HEK293 (cell line): Measurements from ENCODE around the gene FBL.

Experiments used
- CTCF ChIA-PET: fragments of 350-600 bp; formaldehyde crosslinking; extraction: SDS; loops from one replicate; lab custom pipeline; 2021; ENCODE audit warnings: antibody characterized with exemption; lab: Yijun Ruan, JAX
- POLR2A ChIA-PET: fragments of 300-600 bp; formaldehyde crosslinking; extraction: SDS; loops from one replicate; lab custom pipeline; 2020; ENCODE audit warnings: antibody characterized with exemption, inconsistent platforms; lab: Yijun Ruan, JAX
- H3K27ac ChIP-seq: fragments of 200-500 bp; sonication (Bioruptor generic); 2 replicates; pipeline ENCODE4 v1.5.1; 2014; ENCODE audit warnings: low read depth, low read length, control low read depth, inconsistent platforms; ENCODE audit errors: extremely low read depth
- H3K36me3 ChIP-seq, 2 experiments: fragments of 200-500 bp in 1 of 2; sonication (Bioruptor generic) in 1 of 2; 1 replicate in 1 of 2; 2 replicates in 1 of 2; pipeline ENCODE4 v1.5.1; 2014 to 2017; ENCODE audit warnings: inconsistent platforms in 2 of 2, low read length in 2 of 2; ENCODE audit not compliant: control insufficient read depth in 2 of 2, insufficient read depth in 1 of 2
- H3K4me1 ChIP-seq: fragments of 200-500 bp; sonication (Bioruptor generic); 2 replicates; pipeline ENCODE4 v1.5.1; 2014; ENCODE audit warnings: mild to moderate bottlenecking, low read length, inconsistent platforms; ENCODE audit not compliant: control insufficient read depth, insufficient read depth
- H3K4me3 ChIP-seq: 2 replicates; pipeline ENCODE4 v1.5.1; 2011; ENCODE audit warnings: low read depth, mild to moderate bottlenecking, control low read depth, low read length, moderate library complexity
- H3K9me3 ChIP-seq: fragments of 200-500 bp; sonication (Bioruptor generic); 2 replicates; pipeline ENCODE4 v1.5.1; 2014; ENCODE audit warnings: low read depth, low read length, inconsistent platforms; ENCODE audit not compliant: control insufficient read depth, insufficient read depth
- ELK4 ChIP-seq: IDR thresholded peaks from 2 replicates; pipeline ENCODE4 v1.6.1; 2011; ENCODE audit warnings: mild to moderate bottlenecking, low read depth, low read length, borderline replicate concordance
- FEZF1 ChIP-seq: fragments of 450-650 bp; formaldehyde crosslinking; IDR thresholded peaks from 2 replicates; pipeline ENCODE4 v1.5.1; 2016; ENCODE audit warnings: missing biosample characterization, missing genetic modification characterization
- MZF1 ChIP-seq: fragments of 450-650 bp; formaldehyde crosslinking; IDR thresholded peaks from 2 replicates; pipeline ENCODE4 v1.5.1; 2017; ENCODE audit warnings: missing biosample characterization, missing genetic modification characterization, borderline replicate concordance
- OSR2 ChIP-seq: fragments of 450-650 bp; formaldehyde crosslinking; IDR thresholded peaks from 2 replicates; pipeline ENCODE4 v1.5.1; 2016; ENCODE audit warnings: missing biosample characterization, missing genetic modification characterization
- REPIN1 ChIP-seq: fragments of 450-650 bp; formaldehyde crosslinking; IDR thresholded peaks from 2 replicates; pipeline ENCODE4 v1.5.1; 2017; ENCODE audit warnings: missing biosample characterization, missing genetic modification characterization, low read depth
- WT1 ChIP-seq: fragments of 450-650 bp; formaldehyde crosslinking; IDR thresholded peaks from 2 replicates; pipeline ENCODE4 v1.5.1; 2016; ENCODE audit warnings: missing biosample characterization, missing genetic modification characterization
- ZBTB10 ChIP-seq: fragments of 450-650 bp; formaldehyde crosslinking; IDR thresholded peaks from 2 replicates; pipeline ENCODE4 v1.5.1; 2016; ENCODE audit warnings: missing biosample characterization, missing genetic modification characterization
- ZBTB17 ChIP-seq: fragments of 450-650 bp; formaldehyde crosslinking; IDR thresholded peaks from 2 replicates; pipeline ENCODE4 v1.5.1; 2016; ENCODE audit warnings: missing biosample characterization, missing genetic modification characterization
- ZFP37 ChIP-seq: fragments of 450-650 bp; formaldehyde crosslinking; IDR thresholded peaks from 2 replicates; pipeline ENCODE4 v1.5.1; 2016; ENCODE audit warnings: missing biosample characterization, missing genetic modification characterization
- ZIC2 ChIP-seq: fragments of 450-650 bp; formaldehyde crosslinking; IDR thresholded peaks from 2 replicates; pipeline ENCODE4 v1.5.1; 2016; ENCODE audit warnings: missing biosample characterization, missing genetic modification characterization
- ZNF169 ChIP-seq: fragments of 450-650 bp; formaldehyde crosslinking; IDR thresholded peaks from 2 replicates; pipeline ENCODE4 v1.5.1; 2016; ENCODE audit warnings: missing biosample characterization, missing genetic modification characterization
- ZNF184 ChIP-seq: fragments of 450-650 bp; IDR thresholded peaks from 2 replicates; pipeline ENCODE4 v1.5.1; 2018; ENCODE audit warnings: missing biosample characterization, mild to moderate bottlenecking, missing genetic modification characterization
- ZNF214 ChIP-seq: fragments of 450-650 bp; formaldehyde crosslinking; IDR thresholded peaks from 2 replicates; pipeline ENCODE4 v1.5.1; 2017; ENCODE audit warnings: missing biosample characterization, mild to moderate bottlenecking, missing genetic modification characterization, borderline replicate concordance
- ZNF24 ChIP-seq: fragments of 450-650 bp; formaldehyde crosslinking; IDR thresholded peaks from 2 replicates; pipeline ENCODE4 v1.5.1; 2016; ENCODE audit warnings: missing biosample characterization, missing genetic modification characterization
- ZNF26 ChIP-seq: fragments of 450-650 bp; formaldehyde crosslinking; IDR thresholded peaks from 2 replicates; pipeline ENCODE4 v1.5.1; 2016; ENCODE audit warnings: missing biosample characterization, missing genetic modification characterization
- ZNF362 ChIP-seq: fragments of 450-650 bp; formaldehyde crosslinking; IDR thresholded peaks from 2 replicates; pipeline ENCODE4 v1.5.1; 2016; ENCODE audit warnings: missing biosample characterization, missing genetic modification characterization
- ZNF423 ChIP-seq: fragments of 450-650 bp; formaldehyde crosslinking; IDR thresholded peaks from 2 replicates; pipeline ENCODE4 v1.5.1; 2016; ENCODE audit warnings: missing biosample characterization, missing genetic modification characterization
- ZNF521 ChIP-seq: fragments of 450-650 bp; formaldehyde crosslinking; IDR thresholded peaks from 2 replicates; pipeline ENCODE4 v1.5.1; 2017; ENCODE audit warnings: missing biosample characterization, mild to moderate bottlenecking, missing genetic modification characterization
- ZNF660 ChIP-seq: fragments of 450-650 bp; IDR thresholded peaks from 2 replicates; pipeline ENCODE4 v1.5.1; 2018; ENCODE audit warnings: missing biosample characterization, mild to moderate bottlenecking, missing genetic modification characterization
- ZNF664 ChIP-seq: fragments of 450-650 bp; formaldehyde crosslinking; IDR thresholded peaks from 2 replicates; pipeline ENCODE4 v1.5.1; 2016; ENCODE audit warnings: missing biosample characterization, missing genetic modification characterization
- ZSCAN4 ChIP-seq: fragments of 450-650 bp; formaldehyde crosslinking; IDR thresholded peaks from 2 replicates; pipeline ENCODE4 v1.5.1; 2017; ENCODE audit warnings: missing biosample characterization, missing genetic modification characterization

FBL gene

GRCh38 chr19:39838569-39838968, 7.6 kb downstream of the FBL start:
- H3K4me1 ChIP-seq = peaks cover 30% of the 10 kb centered on the region
- H3K36me3 ChIP-seq = peaks cover 65 to 75% of the 10 kb centered on the region in 2 experiments
- TF ChIP-seq ZNF184 (tag by site-specific recombination) (no peak), ZNF214 (tag by site-specific recombination) (no peak), ZFP37 (tag by site-specific recombination) (no peak), OSR2 (tag by site-specific recombination) (no peak), ZNF24 (tag by site-specific recombination) (no peak), ZNF521 (tag by site-specific recombination) (no peak), ZIC2 (tag by site-specific recombination) (no peak), ZSCAN4 (tag by site-specific recombination) (no peak), REPIN1 (tag by site-specific recombination) (no peak)
- no peaks in the 10 kb centered on the region for H3K9me3 ChIP-seq
- ChIA-PET CTCF (interaction anchor here (0.5 to 1.1 kb wide), 2 partner anchors 23 to 285 kb away, joined by 3 read pairs; no protein-coding TSS in a partner anchor), POLR2A (no interaction called here)
- no peak overlapping the region for H3K27ac ChIP-seq
- H3K4me3 ChIP-seq = no peak overlapping the region

- Histone ChIP-seq H3K36me3 (peaks cover 65 to 73% of the 10 kb centered on the region in 2 experiments), H3K4me1 (peaks cover 24% of the 10 kb centered on the region)
- CTCF ChIA-PET = interaction anchor here (1.1 kb wide), 1 partner anchor 285 kb away, joined by 3 read pairs; no protein-coding TSS in a partner anchor
These were observed 8.2 kb downstream of the FBL start for GRCh38 chr19:39837978-39838377.

GRCh38 chr19:39834287-39834841, 11.8 kb downstream of the FBL start:
- Histone ChIP-seq H3K36me3 (peaks cover 79 to 80% of the 10 kb centered on the region in 2 experiments), H3K4me3 (no peak overlapping the region), H3K4me1 (peaks cover 18% of the 10 kb centered on the region), H3K9me3 (no peaks in the 10 kb centered on the region), H3K27ac (peak overlapping the region; percentile 95)
- ChIA-PET POLR2A (interaction anchor here (0.5 to 2.2 kb wide), 31 partner anchors 10 to 769 kb away, joined by 3 to 124 read pairs (median 6); partner anchors contain the start of genes FBL, PLD3, PSMC4 and RPS16), CTCF (interaction anchor here (0.6 to 2.2 kb wide), 8 partner anchors 10 to 419 kb away, joined by 3 to 63 read pairs (median 4); partner anchors contain the start of genes FBL and PSMC4)
- TF ChIP-seq WT1 (tag by site-specific recombination) = no peak
- TF ChIP-seq ZNF423 (tag by site-specific recombination) = no peak
- peak; percentile 60; the same call in 1 of the 2 replicates for TF ChIP-seq FEZF1 (tag by site-specific recombination)
- 0 out of 2 replicates have a peak, but pooled peaks have one; percentile 16 for TF ChIP-seq ZNF169 (tag by site-specific recombination)
- TF ChIP-seq ZBTB10 (tag by site-specific recombination) = peak; percentile 13; the same call in 1 of the 2 replicates
- TF ChIP-seq MZF1 (tag by site-specific recombination) = no peak
- 0 out of 2 replicates have a peak, but pooled peaks have one; percentile 22 for TF ChIP-seq ZBTB17 (tag by site-specific recombination)
- no peak for TF ChIP-seq ZNF214 (tag by site-specific recombination)
- no peak for TF ChIP-seq ZNF26
- no peak for TF ChIP-seq ZNF660

More at GRCh38 chr19:39837978-39838377, 8.2 kb downstream of the FBL start:
- Histone ChIP-seq H3K4me3 (no peak overlapping the region), H3K9me3 (no peaks in the 10 kb centered on the region), H3K27ac (no peak overlapping the region)
- POLR2A ChIA-PET = no interaction called here
- no peak for TF ChIP-seq ELK4
- peak; percentile 80 for TF ChIP-seq ZNF664 (tag by site-specific recombination)
- 0 out of 2 replicates have a peak, but pooled peaks have one; percentile 17 for TF ChIP-seq ZNF362 (tag by site-specific recombination)
- 0 out of 2 replicates have a peak, but pooled peaks have one; percentile 17 for TF ChIP-seq ZNF24 (tag by site-specific recombination)
